GM18507 (cell line): ENCODE results near the gene PTPRN2.

Experiments
- DNase-seq: peaks from one replicate; pipeline ENCODE4 v3.0.0; 2011; ENCODE audit warnings: low read depth; ENCODE audit not compliant: insufficient read length; ENCODE audit errors: extremely low spot score
- FAIRE-seq: peaks from 2 replicates; lab custom pipeline; 2011; peaks lifted over from hg19 to GRCh38; lab: Jason Lieb, UNC

PTPRN2 gene

DNA sequence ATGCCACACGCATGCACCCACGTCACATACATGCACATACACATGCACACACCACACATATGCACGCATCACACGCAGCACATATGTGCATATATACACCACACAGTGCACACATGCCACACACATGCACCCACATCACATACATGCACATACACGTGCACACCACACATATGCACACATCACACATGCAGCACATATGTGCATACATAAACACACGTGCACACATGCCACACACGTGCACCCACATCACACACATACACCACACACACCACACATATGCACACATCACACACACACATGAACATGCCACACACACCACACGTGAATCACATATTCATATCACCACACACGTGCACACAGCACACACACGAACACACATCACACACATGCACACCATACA lies 338.8 kb downstream of the PTPRN2 start:
- DNase-seq (no peak), FAIRE-seq (no peak)

DNA sequence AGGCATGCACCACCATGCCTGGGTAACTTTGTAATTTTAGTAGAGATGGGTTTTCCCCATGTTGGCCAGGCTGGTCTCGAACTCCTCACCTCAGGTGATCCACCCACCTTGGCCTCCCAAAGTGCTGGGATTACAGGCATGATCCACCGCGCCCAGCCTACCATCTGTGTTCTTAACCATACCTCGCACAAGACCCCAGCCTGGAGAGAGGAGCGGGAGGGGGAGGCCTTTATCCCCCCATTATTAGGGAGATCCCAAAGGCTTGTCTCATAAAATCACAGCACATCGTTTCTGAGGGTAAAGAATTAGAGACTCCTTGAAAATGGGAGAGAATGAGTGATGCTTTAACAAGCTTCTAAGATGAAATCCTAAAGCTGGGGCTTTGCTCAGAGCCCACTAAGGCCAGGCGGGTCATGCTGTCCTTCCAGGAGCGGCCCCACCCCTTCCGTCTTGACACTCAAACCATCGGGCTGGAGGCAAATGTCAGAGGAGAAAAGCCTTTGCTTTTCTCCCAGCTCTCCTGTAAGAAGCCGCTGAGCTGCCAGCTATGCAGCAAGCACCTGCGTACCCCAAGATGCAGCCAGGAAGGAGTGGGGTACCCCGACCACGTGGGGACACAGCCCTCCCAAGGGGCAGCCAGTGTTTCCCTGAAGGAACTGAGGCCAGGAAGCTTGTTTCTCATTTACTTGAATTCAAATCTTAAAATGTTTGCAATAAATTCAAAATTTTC lies 339.7 kb downstream of the PTPRN2 start:
- no peak for FAIRE-seq
- DNase-seq: no peak

- no peak for FAIRE-seq
- DNase-seq: no peak
These were observed 340.5 kb downstream of the PTPRN2 start for GRCh38 chr7:158246960-158247673.

DNA sequence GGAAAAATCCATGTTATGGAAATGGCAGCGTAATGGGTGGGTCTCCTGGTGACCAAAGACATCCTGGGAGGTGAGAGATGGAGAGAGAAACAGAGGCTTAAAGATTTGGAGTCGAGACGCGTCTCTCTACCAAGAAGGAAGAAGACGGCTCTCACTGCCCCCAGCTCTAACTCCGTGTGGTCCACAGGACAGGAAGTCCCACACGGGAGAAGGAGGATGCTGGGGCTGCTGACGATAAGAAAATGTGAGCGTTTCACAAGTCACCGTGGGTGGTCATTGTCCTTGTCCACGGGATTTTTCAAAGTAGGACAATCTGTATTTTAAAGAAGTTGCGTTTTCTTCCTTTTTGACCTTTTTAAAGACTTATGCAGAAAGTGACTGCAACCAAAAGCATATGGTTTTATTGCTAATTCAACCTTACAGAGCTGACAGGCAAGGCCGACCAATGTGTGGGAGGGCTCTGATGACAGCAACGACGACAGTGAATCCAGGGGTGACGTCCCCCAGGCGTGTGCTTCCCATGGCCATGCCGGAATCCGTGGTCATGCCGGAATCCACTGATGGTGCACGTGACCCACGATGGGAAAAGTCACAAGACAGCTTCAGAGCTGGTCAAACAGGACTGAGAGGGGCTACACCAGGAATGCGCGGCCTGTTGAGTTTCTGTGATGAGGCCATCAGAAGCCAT lies 341.2 kb downstream of the PTPRN2 start:
- FAIRE-seq (no peak), DNase-seq (no peak)

DNA sequence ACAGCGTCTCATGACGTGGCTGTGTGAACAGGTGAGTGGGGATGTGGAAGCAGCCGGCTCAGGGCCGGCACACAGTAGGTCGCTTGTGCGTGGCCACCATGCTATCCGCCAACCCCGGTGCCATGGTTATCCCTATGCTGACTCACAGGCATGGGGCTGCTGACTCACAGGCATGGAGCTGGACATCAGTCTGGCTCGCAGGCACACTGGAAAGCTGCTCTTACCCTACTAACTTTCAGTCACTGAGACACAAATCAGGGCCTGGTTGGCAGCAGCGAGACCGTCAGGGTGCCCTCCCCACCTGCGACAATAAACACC lies 341.9 kb downstream of the PTPRN2 start:
- DNase-seq (no peak), FAIRE-seq (no peak)

DNA sequence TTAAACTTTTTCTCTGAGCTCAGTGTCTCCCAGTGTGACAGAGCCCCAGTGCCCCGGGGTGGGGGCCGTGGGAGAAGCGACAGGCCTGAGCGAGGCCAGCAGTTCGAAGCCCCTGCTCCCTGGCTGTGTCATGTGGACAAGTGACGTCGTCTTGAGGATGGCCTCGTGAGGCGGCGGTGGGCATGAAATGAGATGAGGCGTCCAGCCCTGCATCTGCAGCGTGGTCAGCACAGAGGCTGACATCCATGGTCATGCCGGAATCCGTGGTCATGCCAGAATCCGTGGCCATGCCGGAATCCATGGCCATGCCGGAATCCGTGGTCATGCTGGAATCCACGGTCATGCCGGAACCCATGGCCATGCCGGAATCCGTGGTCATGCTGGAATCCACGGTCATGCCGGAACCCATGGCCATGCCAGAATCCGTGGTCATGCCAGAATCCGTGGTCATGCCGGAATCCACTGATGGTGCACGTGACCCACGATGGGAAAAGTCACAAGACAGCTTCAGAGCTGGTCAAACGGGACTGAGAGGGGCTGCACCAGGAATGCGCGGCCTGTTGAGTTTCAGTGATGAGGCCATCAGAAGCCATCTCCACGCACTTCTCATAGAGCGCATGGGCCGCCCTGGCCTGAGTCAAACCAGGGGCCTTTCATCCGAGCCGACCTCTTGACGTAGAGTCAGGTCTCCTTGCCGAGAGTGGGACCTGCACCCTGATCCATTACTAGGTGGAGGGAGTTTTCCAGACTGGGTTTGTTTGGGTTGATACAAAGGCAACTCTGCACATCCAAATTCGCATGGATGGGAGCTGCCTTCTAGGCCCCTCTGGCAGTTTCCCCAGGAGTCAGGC lies 342.5 kb downstream of the PTPRN2 start:
- no peak for FAIRE-seq
- no peak for DNase-seq

- no peak for FAIRE-seq
- DNase-seq: no peak
These were observed 343.2 kb downstream of the PTPRN2 start for GRCh38 chr7:158244430-158244829.

GRCh38 chr7:158241919-158242318 lies 345.7 kb downstream of the PTPRN2 start:
- no peak for FAIRE-seq

DNA sequence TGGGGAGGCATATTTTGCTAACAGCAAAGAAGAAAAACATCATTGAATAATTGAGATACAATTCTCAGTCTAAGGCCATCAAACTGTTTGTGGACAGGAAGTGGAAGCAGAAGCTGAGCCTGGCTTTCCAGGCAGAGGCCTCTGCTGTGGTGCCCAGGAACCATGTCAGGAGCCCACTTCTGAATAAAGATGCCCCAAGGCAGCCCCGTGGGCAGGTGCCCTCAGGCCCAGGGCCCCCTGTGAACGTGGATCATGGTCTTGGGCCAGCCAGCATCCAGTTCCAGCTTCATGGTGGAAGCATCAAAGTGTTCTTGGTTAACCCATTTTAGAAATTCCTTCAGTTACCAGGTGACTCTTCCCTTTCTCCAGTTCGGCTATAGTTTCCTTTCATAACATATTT lies 346.8 kb downstream of the PTPRN2 start:
- FAIRE-seq (no peak), DNase-seq (no peak)

More at GRCh38 chr7:158241919-158242318, 345.7 kb downstream of the PTPRN2 start:
- no peak for DNase-seq

- FAIRE-seq (no peak), DNase-seq (no peak)
These were observed 348.2 kb downstream of the PTPRN2 start for GRCh38 chr7:158239290-158239981.

GRCh38 chr7:158238616-158239289 lies 348.9 kb downstream of the PTPRN2 start:
- FAIRE-seq: no peak

DNA sequence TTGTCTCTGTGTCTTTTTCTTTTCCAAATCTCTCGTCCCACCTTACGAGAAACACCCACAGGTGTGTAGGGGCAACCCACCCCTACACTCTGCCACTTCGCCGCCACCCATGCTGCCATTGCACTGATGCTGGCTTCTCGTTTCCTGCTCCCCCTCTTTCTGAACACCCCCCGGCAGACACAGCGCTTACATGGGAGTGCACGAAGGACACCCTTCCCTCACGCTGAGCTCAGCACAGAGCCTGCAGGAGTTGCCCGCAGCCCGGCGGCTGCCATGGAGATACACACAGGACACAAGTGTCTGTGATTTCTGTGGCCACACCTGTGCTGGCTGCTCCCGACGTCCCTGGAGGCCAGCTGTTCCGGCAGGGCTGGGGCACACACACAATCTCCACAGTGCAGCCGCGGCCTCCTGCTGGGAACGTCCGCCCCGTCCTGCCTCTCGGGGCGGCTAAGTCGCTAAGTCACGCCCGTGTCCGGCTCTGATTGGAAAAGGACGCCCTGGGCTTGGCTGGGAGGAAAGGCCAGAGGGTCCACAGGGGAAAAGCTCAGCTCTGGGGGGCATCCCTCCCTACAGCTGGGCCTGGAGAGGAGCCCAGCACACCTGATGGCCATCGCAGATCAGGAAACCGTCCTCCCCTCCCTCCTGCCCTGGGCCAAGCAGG lies 349.8 kb downstream of the PTPRN2 start:
- no peak for FAIRE-seq
- DNase-seq: no peak

More at GRCh38 chr7:158238616-158239289, 348.9 kb downstream of the PTPRN2 start:
- DNase-seq: no peak

GRCh38 chr7:158236400-158236799 lies 351.2 kb downstream of the PTPRN2 start:
- DNase-seq: no peak
- FAIRE-seq: no peak

DNA sequence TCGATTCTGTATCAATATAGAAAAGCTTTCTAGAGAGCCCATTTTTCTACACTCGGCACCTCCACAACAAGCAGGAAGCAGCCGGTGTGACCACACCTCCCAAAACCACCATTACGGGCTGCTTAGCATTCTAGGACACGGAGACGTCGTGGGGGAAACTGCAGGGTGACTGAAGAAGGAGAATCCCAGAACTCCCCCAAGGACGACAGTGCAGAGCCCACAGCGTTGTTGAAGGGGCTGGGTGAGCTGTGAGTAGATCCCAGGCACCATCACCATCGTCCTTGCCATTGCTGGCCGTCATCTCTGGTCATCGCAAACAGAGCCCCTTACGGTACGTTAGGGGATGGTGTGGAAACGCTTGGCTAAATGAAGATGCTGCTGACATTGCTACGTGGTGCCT lies 351.8 kb downstream of the PTPRN2 start:
- FAIRE-seq (no peak), DNase-seq (no peak)

- FAIRE-seq: no peak
- no peak for DNase-seq
These were observed 357.7 kb downstream of the PTPRN2 start for GRCh38 chr7:158229945-158230344.

- DNase-seq (no peak), FAIRE-seq (no peak)
These were observed 358.6 kb downstream of the PTPRN2 start for GRCh38 chr7:158228986-158229385.

DNA sequence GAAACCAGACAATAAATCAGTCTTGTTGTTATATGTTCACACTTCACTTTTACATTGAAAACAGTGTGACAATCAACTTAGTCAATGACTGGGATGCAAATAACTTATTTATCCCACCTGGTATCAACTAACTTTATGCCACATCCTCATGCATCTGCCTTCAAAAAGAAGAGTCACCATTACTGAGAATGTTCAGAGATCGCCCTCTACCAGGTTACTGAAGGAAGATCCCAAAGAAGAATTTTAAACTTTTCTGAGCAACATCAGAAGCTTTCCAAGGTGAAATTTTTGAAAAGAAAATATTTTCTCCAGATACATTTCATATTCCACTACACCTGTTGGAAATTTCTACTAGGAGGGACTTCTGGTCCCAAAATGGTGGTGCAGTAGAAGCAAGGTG lies 359.5 kb downstream of the PTPRN2 start:
- no peak for FAIRE-seq
- DNase-seq: no peak

- FAIRE-seq (no peak), DNase-seq (no peak)
These were observed 360.2 kb downstream of the PTPRN2 start for GRCh38 chr7:158227258-158227984.
